Lower lobe of right lung (tissue), 2 donors: ENCODE results near the gene PTPRD. TPM values are rescaled to one million over a fixed set of nuclear protein-coding genes. Genes with fewer than 3 reads are reported as not detected.

Source experiments
- ATAC-seq, 2 donors: fragments of 200-7000 bp; cut with Tn5 transposase; one replicate each; pipeline ENCODE4 v1.9.1; 2020 to 2022; ENCODE audit warnings: mild to moderate bottlenecking in 2 of 2, moderate library complexity in 2 of 2
- DNase-seq: peaks from one replicate; pipeline ENCODE4 v3.0.0-alpha.2; 2020
- H3K27ac ChIP-seq: fragments of 200-600 bp; one replicate; pipeline ENCODE4 v1.8.0; 2022
- H3K27me3 ChIP-seq: fragments of 200-600 bp; one replicate; pipeline ENCODE4 v1.8.0; 2022; ENCODE audit warnings: low read depth
- H3K36me3 ChIP-seq: fragments of 200-600 bp; one replicate; pipeline ENCODE4 v1.8.0; 2022; ENCODE audit warnings: mild to moderate bottlenecking
- H3K4me1 ChIP-seq: fragments of 200-600 bp; one replicate; pipeline ENCODE4 v1.8.0; 2022
- H3K4me3 ChIP-seq: fragments of 200-600 bp; one replicate; pipeline ENCODE4 v1.8.0; 2022; ENCODE audit warnings: mild to moderate bottlenecking
- H3K9me3 ChIP-seq: fragments of 200-600 bp; one replicate; pipeline ENCODE4 v1.8.0; 2022
- intact Hi-C: fragments of 100-400 bp; cut with DNase I; formaldehyde crosslinking; loops from one replicate; pipeline ENCODE4 v1.11.0; 2022
- total RNA-seq: library from RNA; stranded (reverse); fragmentation: NEBNext Ultra II Directional; extraction: Animal tissue kit (Norgen Biotek cat#: 25700); gene quantifications from one replicate; pipeline ENCODE4 v1.2.1, GENCODE V29; 2021
- TF ChIP-seq, protein P1 (sequence below): fragments of 200-600 bp; IDR thresholded peaks from one replicate; pipeline ENCODE4 v1.8.0; 2022; ENCODE audit warnings: antibody characterized with exemption, mild to moderate bottlenecking
- donor health status: DM: no; HTN: yes; CAD: no; lungs with severe emphysema.

Gene PTPRD
- total RNA-seq, 1 donor from 2014 or later = 17.2 TPM

DNA sequence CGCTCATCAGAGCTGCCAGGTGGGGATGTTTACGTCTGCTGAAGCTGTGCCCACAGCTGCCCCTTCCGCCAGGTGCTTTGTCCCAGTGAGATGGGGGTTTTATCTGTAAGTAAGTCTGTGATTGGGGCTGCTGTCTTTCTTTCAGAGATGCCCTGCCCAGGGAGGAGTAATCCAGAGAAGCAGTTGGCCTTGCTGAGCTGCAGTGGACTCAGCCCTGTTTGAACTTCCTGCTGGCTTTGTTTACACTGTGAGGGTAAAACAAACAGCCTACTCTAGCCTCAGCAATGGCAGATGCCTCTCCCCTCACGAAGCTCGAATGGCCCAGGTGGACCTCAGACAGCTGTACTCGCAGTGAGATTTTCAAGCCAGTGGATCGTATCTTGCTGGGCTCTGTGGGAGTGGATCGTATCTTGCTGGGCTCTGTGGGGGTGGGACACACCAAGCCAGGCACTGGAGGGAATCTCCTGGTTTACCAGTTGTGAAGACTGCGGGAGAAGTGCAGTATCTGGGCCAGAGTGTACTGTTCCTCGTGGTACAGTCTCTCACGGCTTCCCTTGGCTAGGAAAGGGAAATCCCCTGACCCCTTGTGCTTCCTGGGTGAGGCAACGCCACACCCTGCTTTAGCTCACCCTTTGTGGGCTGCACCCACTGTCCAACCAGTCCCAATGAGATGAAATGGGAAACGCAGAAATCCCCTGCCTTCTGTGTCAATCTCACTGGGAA lies 2283.1 kb downstream of the PTPRD start:
- Histone ChIP-seq H3K4me3 (no peak overlapping the region), H3K27me3 (no peaks in the 10 kb centered on the region), H3K27ac (no peak overlapping the region), H3K4me1 (no peaks in the 10 kb centered on the region), H3K9me3 (no peaks in the 10 kb centered on the region), H3K36me3 (no peaks in the 10 kb centered on the region)
- DNase-seq (no peak), ATAC-seq (no peak)
- TF ChIP-seq, protein P1, sequence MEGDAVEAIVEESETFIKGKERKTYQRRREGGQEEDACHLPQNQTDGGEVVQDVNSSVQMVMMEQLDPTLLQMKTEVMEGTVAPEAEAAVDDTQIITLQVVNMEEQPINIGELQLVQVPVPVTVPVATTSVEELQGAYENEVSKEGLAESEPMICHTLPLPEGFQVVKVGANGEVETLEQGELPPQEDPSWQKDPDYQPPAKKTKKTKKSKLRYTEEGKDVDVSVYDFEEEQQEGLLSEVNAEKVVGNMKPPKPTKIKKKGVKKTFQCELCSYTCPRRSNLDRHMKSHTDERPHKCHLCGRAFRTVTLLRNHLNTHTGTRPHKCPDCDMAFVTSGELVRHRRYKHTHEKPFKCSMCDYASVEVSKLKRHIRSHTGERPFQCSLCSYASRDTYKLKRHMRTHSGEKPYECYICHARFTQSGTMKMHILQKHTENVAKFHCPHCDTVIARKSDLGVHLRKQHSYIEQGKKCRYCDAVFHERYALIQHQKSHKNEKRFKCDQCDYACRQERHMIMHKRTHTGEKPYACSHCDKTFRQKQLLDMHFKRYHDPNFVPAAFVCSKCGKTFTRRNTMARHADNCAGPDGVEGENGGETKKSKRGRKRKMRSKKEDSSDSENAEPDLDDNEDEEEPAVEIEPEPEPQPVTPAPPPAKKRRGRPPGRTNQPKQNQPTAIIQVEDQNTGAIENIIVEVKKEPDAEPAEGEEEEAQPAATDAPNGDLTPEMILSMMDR = no peak
- intact Hi-C loops = no loop called here

DNA sequence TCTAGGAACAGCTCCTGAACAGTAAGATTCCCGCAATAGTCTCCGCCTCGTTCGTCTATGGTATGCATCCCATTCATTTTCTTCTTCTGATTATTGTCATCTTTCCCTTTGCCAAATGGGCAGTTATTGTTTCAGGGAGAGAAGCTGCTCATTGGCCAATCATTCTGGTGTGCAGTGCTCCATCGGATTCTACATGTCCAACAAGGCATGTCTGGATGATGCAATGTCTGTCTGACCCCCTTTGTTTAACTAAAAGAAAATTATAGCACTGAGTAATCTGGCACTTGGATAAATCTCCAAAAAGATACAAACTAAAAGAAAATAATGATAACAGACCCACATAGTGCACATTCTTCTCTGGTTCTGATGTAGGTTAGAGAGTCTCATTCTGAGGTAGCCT lies 2297.6 kb downstream of the PTPRD start:
- Histone ChIP-seq H3K36me3 (no peaks in the 10 kb centered on the region), H3K9me3 (no peaks in the 10 kb centered on the region), H3K4me1 (no peaks in the 10 kb centered on the region), H3K4me3 (no peak overlapping the region), H3K27me3 (no peaks in the 10 kb centered on the region), H3K27ac (no peak overlapping the region)
- intact Hi-C loops = no loop called here
- DNase-seq (no peak), ATAC-seq (no peak)
- TF ChIP-seq, protein P1 = no peak

DNA sequence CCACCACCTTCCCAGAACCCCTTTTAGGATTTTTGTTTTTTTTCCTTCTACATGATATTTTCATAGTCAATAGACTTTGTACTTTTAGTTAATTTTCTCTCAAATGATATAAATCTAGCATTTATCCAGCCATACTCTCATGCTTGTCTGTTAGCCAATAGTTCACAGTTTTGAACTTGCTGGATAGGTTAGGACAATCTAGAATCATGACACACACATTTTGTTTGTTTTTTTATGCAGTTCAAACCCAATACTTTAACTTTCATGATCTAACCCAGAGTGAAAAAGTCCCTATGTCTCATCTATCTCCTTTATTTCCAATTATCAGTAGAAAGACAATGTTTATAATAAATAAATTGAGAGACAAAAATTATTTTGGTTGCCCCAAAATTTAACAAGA lies 2303.5 kb downstream of the PTPRD start:
- H3K4me3 ChIP-seq = no peak overlapping the region
- no peak for ATAC-seq
- H3K9me3 ChIP-seq = no peaks in the 10 kb centered on the region
- H3K27me3 ChIP-seq = no peaks in the 10 kb centered on the region
- intact Hi-C loops = no loop called here
- TF ChIP-seq, protein P1 = no peak
- H3K27ac ChIP-seq = no peak overlapping the region
- no peak for DNase-seq
- H3K4me1 ChIP-seq = no peaks in the 10 kb centered on the region
- H3K36me3 ChIP-seq = no peaks in the 10 kb centered on the region

DNA sequence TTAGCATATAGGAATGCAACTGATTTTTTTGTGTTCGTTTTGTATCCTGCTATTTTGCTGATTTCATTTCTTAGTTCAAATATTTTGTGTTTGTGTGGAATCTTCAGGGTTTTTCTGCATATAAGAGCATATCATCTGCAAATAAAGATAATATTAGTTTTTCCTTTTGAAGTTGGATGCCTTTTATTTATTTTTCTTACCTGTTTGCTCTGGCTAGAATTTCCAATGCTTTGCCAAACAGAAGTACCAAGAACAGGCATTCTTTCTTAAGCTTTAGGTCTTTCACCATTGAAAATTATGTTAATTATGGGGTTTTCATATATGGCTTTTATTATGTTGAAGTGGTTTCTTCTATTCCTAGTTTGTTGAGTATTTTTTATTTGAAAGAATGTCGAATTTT lies 2308.1 kb downstream of the PTPRD start:
- Histone ChIP-seq H3K4me3 (no peak overlapping the region), H3K4me1 (no peaks in the 10 kb centered on the region), H3K27ac (no peak overlapping the region), H3K9me3 (no peaks in the 10 kb centered on the region), H3K36me3 (no peaks in the 10 kb centered on the region), H3K27me3 (no peaks in the 10 kb centered on the region)
- TF ChIP-seq, protein P1 = no peak
- ATAC-seq = no peak
- intact Hi-C loops = no loop called here
- no peak for DNase-seq

DNA sequence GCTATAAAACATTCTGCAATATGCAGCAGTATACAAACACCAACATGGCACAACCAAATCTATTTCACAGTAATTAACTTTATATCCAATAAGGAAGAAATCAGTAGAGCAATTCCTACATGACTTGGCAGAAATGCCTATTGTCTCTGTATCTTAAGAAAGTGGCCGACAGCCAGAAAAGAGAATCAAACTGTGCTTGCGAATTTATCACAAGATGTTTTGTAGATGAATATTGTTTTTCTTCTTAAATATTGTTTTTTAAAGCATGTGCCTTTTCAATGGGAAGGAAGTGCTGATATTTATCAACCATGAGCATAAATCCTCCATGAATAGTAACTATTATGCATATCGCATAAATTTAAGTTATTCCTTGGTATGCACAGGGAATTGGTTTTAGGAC lies 2311.5 kb downstream of the PTPRD start:
- Histone ChIP-seq H3K27me3 (no peaks in the 10 kb centered on the region), H3K4me1 (no peaks in the 10 kb centered on the region), H3K9me3 (no peaks in the 10 kb centered on the region), H3K27ac (no peak overlapping the region), H3K4me3 (no peak overlapping the region), H3K36me3 (no peaks in the 10 kb centered on the region)
- ATAC-seq (no peak), DNase-seq (no peak)
- intact Hi-C loops = no loop called here
- TF ChIP-seq, protein P1 = no peak
